HG03135 (cell line): ENCODE data around the gene FAM81A.
"Not testable (repeated sequence)": the region's sequence is repeated elsewhere in the genome, so short reads cannot be mapped to it uniquely, and the experiment has no call there.

Source experiments
- ATAC-seq: cut with Tn5 transposase; IDR thresholded peaks from one replicate; pipeline ENCODE4 v1.9.1; 2021; ENCODE audit warnings: mild to moderate bottlenecking, moderate library complexity; ENCODE audit not compliant: unreplicated experiment

The FAM81A gene

DNA sequence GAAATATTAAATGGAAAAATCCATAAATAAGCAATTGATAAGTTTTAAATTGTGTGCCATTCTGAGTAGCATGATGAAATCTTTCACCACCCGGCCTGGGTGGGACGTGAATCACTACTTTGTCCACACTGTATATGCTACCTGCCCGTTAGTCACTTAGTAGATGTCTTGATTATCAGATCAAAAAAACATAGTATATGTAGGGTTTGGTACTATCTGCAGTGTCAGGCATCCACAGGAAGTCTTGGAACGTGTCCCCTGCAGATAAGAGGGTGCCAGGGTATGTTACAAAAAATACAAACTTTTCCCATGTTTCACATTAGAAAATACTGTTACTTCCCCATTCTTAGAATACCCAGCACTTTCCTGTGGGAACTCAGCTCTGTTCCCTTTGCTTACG lies 35.2 kb downstream of the FAM81A start:
- ATAC-seq: no peak

GRCh38 chr15:59475161-59475560 lies 37.2 kb downstream of the FAM81A start:
- not testable (repeated sequence) for ATAC-seq

DNA sequence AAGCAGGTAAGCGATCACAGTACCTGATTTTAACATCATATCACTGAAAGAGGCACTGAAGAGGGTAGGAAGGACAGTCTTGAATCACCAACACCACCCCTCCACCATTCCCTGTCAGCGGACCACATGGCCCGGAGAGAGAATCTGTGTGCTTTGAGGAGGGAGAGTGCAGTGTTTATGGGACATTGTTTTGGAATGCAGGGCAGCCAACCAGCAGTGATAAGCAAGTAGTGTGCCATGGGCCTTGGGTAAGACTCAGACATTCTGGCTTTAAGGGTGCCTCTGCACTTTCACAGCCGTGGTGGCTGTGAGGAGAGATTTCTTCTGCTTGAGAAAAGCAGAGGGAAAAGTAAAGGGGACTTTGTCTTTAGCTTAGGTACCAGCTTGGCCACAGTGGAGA lies 46.4 kb downstream of the FAM81A start:
- ATAC-seq: no peak

- no peak for ATAC-seq
These were observed 47.0 kb downstream of the FAM81A start for GRCh38 chr15:59485036-59485435.

GRCh38 chr15:59489485-59489884 lies 51.5 kb downstream of the FAM81A start:
- not testable (repeated sequence) for ATAC-seq

DNA sequence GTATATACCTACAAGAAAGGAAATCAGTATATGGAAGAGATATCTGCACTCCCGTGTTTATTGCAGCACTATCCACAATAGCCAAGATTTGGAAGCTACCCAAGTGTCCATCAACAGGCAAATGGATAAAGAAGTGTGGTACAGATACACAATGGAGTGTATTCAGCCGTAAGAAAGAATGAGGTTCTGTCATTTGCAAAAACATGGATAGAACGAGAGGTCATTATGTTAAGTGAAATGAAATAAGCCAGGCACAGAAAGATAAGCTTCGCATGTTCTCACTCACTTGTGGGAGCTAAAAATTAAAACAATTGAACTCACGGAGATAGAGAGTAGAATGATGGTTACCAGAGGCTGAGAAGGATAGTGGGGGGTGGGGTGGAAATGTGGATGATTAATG lies 53.1 kb downstream of the FAM81A start:
- no peak for ATAC-seq

- no peak for ATAC-seq
These were observed 54.7 kb downstream of the FAM81A start for GRCh38 chr15:59492389-59493377.

GRCh38 chr15:59501597-59501996 lies 63.6 kb downstream of the FAM81A start:
- ATAC-seq: no peak

DNA sequence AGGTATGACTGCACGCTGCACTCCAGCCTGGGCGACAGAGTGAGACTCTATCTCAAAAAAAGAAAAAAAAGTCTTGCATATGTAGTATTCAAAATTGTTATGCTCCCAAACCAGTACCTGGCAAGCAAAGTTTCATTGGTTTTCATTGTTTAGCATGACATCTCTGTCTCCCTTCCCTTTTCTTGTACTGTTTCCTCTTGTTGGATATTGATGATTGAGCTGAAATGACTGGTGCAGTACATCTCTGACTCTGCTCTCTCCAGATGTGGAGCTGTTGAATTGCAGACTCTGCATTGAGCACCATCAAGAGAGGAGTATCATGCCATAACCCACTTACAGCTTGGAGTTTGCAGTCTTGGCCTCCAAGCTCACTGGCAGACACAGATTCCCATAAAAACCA lies 77.2 kb downstream of the FAM81A start:
- ATAC-seq: no peak

DNA sequence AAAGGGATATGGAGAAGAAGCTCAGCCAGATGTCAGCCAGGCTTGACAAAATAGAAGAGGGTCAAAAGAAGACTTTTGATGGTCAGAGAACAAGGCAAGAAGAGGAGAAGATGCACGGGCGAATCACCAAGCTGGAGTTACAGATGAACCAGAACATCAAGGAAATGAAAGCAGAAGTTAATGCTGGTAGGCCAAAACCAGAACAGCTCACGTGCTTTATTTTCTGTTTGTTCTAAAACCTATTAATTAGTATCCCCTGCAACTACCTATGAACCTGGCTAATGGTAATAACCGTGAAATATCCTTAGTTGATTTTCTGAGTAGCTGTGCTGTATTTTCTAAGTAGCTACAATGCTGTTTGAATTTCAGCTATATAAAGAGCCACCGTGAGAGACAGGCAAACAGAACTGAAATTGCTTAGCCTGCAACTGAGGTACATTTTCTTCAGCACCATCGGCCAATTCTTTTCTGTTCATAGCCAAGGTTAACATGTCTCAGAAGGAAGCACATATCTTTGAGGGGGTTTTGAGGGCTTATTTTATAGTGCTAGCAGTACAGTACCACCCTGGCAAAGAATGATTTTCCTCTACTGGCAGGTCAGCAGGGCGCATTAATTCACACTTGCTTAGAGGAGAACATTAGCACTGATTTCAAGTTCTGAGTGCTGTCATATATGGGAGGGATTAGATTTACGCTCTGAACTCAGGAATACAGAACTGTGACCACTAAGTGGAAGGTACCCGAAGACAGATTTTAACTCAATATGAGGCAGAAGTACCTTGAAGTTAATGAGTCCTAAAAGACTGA lies 78.9 kb downstream of the FAM81A start:
- peak; percentile 53 for ATAC-seq

GRCh38 chr15:59519329-59519728 lies 81.3 kb downstream of the FAM81A start:
- no peak for ATAC-seq

DNA sequence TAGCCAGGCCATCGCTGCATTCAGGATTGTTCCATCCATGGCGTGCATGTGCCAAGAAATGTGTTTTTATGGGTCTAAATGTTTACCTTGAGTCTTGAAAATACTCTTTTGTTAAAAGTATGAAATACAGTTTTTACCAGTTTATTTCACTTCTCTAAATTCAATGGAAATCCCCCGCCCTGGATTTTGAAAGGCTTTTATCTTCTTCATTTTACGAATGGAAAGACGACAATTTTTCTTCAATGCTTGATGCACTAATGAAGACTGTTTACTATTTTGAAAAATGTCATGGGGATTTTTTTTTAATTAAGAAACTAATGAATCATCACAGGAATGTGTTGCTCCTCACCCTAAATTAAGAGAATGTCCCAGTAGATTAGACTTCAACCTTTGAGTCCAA lies 83.5 kb downstream of the FAM81A start:
- no peak for ATAC-seq

DNA sequence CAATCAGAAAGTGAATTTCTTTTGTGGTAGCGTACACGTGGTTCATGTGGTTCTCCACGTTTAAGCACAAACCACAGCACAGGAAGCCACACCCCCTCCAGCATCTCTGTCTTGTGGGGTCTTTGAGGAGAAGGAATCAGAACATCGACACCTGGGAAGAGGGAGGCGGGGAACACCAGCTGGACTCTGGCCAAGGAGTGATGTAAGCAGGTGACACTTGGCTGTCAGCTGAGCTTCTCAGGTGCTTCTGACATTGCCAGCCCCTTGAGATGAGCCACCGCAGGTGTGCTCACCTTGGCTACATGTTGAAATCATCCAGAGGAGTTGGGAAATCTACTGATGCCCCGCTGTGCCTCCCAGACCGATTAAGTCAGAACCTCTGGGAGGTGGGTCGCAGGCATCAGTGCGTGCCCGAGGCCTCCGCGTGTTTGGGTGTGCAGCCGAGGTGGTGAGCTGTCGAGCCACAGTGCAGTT lies 85.0 kb downstream of the FAM81A start:
- no peak for ATAC-seq

- ATAC-seq: no peak
These were observed 85.7 kb downstream of the FAM81A start for GRCh38 chr15:59523702-59524101.

GRCh38 chr15:59524331-59524731 lies 86.3 kb downstream of the FAM81A start:
- ATAC-seq: no peak

GRCh38 chr15:59526466-59526865 lies 88.5 kb downstream of the FAM81A start:
- ATAC-seq: not testable (repeated sequence)

GRCh38 chr15:59528429-59528828 lies 90.4 kb downstream of the FAM81A start:
- no peak for ATAC-seq

DNA sequence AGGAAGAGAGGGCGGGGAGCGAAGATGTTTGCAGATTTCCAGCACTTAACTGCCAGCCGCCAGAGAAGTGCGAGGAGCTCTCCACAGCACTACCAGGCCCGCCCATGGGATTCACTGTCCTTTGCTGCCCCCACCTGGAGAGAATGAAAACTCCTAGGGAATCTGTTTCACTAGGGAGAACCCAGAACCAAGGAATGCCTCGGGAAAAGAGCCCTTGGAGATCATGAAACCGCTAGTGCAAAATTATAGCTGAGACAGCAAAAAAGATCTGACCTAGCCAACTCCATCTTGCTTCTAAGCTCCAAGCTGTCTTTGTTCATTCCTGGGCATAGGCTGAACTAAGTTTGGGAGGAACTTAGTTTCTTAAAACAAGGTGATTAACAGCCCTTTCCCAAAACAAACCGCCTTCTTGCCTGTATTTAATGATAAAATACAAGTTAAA lies 91.0 kb downstream of the FAM81A start:
- no peak for ATAC-seq

DNA sequence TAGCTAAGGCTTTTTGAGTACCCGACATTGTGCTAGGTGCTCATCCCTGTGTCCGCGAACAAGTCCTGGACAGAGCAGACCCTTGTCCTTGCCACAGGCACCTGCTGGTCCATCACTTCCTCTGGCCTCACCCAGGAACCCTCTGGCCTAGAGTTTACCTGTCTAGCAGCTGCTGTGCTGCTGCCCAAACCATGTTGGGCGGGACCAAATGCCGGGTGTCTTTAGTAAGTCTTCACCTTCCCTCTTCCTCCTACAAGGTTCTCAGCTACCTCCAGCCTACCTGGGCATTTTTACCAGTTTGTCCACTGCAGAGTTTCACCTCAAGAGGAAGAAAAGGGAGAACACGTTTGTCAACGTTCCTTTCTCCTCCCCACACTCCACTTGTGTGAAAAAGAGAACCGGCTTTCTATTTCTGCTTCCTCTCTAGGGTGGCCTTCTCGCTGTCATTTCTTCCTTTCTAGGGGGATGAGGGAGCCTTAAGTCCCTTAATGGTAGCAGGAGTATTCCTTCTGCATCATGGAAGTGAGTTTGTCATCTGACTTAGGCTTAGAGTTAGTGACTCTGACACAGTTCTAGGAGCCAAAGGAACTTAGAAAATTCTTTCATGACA lies 93.2 kb downstream of the FAM81A start:
- ATAC-seq: no peak

DNA sequence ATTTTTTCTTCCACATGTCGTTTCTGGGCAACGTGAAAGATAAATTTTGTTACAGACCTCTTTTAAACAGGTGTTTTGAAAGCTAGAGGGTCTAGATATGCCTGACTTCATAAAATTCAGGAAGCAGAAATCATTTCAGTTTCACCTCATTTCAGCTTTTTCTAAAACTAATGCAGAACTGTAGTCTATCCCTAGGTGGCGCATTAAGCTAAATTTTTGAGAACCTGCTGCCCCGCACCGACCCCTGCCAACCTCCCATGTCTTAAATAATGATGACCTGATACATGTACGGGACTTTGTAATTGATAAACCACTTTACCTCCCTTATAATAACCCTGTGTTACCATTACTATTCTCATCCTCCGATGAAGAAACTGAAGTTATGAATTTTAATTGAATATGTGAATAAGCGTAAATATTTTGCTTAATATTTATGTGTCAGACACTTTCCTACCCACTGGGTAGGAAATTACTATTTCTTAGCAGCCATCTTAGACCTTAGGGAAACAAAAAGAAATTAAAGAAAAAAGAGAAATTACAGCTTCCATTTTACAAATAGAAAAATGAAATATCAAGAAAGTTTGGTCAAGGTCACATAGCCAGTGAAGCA lies 94.9 kb downstream of the FAM81A start:
- no peak for ATAC-seq

DNA sequence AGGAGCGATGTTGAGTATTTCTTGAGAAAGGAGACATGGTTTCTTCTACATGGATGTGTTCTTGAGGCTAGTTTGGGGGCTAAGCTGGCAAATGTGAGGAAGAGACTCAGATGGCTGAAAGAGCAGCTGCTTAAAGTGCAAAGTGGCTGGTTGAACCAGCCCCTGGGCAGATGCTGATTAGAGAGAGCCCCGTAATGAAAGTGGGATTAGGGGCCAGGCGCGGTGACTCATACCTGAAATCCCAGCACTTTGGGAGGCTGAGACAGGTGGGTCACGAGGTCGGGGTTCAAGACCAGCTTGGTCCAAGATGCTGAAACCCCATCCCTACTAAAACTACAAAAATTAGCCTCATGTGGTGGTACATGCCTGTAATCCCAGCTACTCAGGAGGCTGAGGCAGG lies 98.6 kb downstream of the FAM81A start:
- ATAC-seq: no peak
